ENCODE results near the gene MEF2B.

GRCh38 chr19:19151418-19151817 lies 18.6 kb downstream of the MEF2B start:
- no peak for TF ChIP-seq CTCF (IDR thresholded peaks at IDR 0.05 in 8 of 11, conservative IDR thresholded peaks at IDR 0.05 in 3 of 11)
- peak in 2 of 3 donors; percentile 11 to 22 for TF ChIP-seq POLR2AphosphoS5 (IDR thresholded peaks at IDR 0.05)

Measured in spleen (tissue), 7 donors.